GM18519 (cell line): ENCODE data around the gene CRK.

ENCODE experiments used
- ATAC-seq: cut with Tn5 transposase; IDR thresholded peaks from one replicate; pipeline ENCODE4 v1.9.1; 2021; ENCODE audit warnings: mild to moderate bottlenecking, moderate library complexity; ENCODE audit not compliant: unreplicated experiment, low FRiP score

CRK gene

DNA sequence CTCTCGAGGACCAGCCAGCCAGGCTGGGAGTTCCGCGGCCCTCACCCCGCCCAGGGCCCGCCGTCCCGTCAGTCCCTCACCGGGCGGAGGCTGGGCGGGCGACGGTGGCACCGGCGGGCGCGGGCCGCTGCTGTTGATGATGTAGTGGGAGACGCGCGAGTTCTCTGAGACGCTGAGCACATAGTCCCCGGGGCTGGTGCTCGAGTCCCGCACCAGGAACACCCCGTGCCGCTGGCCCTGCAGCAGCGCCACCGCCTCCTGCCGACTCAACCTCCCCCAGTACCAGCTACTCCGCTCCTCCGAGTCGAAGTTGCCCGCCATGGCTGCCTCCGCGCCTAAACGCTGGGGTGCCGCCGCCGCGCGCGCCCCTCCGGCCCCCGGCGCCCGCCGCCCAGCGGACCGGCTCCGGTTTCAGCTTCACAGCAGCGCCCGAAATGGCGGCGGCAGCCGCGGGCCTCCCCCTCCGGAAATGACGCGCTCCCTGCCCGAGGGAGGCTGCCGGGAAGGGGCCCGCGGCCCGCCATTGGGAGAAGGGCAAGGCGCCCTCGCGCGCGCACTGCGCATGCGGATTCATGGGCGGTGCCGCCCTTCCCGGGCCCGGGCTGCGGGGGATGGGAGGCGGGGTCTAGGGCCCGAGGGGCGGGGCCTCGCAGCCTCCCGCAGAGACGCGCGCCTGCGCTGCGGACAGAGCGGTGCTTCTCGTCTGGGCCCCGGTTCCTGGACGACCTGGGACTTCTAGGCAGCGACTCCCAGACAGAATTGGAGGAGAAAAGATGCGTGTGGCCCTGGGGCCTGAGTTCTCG lies at the start of gene CRK:
Gene CRK, minus strand, starts transcription at position 436 of the 803 bp plus-strand sequence. Its CDS starts 115 bp downstream, at position 321.
- peak; percentile 79 for ATAC-seq

DNA sequence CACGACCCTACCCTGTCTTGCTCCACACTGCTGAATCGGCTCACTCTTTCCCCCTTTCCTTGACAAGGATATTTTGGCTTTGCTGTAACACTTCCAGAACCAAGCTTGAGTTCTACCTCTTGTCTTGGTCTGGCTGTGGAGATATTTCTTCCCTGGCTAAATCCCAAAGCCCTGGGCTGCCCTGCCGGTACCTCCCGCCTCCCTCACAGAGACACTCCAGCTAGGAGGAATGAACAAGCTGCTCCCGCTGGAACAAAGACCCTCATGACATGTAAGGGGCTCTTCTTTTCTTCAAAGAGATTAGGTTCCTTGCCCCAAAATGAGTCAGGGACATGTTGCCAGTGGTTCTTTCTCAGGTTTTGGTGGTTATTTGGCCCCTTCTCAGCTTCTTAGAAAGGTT lies 49.6 kb upstream of the CRK start:
- ATAC-seq: no peak

DNA sequence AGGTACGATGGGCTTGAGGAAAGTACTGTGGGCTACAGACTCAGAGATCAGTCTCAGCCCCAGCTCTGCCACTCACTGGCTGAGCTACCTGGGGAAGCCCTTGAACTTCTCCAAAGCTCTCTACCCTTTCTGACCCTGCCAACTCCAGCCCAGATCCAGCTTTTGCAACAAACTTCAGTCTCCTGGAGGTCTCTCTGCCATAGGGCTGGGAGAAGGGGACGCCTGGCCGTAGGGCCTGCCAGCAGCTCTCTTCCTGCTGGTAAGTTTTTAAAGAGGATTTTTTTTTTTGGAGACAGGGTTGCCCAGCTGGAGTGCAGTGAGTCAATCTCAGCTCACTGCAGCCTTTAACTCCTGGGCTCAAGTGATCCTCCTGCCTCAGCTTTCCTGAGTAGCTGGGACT lies 48.8 kb upstream of the CRK start:
- no peak for ATAC-seq

DNA sequence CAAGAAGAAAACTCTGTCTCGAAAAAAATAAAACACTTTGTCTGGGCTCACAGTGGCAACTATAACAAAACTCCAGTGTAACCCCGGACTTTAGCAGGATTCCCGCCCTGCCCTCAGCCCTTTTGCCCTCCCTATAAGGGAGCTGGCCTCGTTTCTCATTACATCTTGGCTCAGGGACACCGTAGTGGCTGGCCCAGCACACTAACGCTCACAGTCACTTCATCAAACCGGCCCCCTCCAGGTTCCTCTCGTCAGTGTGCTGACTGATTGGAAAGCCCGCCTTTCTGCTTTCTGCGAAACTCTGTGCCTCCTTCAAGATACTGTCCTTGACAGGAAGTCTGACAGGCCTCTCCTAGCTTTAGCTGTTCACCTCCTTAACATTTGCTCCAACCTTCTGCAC lies 47.7 kb upstream of the CRK start:
- no peak for ATAC-seq

DNA sequence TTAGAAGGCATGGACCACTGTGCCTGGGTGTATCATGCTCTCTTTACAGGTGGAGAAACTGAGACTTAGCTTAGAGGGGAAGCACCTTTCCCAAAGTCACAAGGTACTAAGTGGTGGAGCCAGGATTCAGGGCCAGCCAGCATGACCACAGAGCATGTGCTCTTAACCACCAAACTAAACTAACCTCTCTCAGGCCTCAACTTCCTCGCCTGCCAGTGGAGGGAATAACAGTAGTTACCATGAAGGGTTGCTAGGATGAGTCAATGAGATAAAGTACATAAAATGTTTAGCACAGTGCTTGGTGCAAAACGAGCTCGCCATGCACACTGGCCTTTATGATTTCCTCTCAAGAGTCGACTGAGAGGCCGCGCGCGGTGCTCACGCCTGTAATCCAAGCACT lies 42.8 kb upstream of the CRK start:
- ATAC-seq: no peak

DNA sequence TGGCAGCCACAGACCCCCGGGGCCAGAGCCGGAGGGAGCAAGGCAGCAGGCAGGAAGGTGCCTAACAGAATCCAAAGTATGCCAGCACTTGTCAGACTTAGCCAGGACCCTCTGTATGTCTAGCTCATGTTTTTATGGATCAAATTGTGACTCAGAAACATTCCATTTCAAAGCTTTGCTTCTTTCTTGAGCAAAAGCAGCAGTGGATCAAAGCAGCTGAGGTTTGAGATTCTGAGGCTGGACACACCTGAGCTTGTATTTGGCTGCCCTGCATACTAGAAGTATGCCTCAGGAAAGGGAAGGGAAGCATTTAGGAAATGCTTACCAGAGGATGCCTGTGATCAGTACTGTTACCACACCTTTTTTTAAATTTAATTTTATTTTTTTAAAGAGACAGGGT lies 42.2 kb upstream of the CRK start:
- ATAC-seq: no peak

DNA sequence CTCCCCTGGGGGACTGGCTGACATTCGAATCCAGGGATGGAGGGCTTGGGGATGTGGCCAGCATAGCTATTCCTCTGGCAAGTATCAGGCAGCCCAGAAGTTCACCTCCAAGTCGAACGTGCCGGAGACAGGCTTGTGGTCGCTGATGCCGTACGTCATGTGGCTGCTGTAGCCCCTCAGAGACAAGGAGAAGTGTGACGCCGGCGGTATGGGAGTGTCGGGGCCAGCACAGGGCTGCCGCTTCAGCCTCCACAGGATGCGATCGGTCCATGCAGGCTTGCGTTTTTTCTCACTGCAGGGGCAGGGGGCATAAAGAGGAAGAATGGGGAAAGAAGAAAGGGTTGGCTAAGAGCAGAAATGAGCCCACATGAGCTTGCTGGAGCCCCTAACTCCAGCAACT lies 41.8 kb upstream of the CRK start:
- ATAC-seq: no peak

DNA sequence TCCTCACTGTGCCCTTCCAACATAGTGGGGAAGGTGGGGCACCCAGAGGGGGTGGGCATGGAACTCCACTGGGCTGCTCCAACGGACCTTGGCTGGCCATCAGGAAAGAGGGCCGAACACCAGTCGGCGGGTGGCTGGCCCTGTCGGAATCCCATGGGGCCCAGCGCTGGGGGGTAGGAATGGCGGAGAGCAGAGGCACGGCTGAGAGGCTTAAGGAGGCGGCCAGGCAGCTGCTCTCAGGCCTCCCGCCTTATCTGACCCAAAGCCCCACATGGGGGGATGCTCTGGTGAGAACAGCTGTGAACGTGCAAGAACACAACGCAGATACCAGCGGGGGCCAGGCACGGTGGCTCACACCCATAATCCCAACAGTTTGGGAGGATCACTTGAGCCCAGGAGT lies 40.8 kb upstream of the CRK start:
- ATAC-seq: no peak

DNA sequence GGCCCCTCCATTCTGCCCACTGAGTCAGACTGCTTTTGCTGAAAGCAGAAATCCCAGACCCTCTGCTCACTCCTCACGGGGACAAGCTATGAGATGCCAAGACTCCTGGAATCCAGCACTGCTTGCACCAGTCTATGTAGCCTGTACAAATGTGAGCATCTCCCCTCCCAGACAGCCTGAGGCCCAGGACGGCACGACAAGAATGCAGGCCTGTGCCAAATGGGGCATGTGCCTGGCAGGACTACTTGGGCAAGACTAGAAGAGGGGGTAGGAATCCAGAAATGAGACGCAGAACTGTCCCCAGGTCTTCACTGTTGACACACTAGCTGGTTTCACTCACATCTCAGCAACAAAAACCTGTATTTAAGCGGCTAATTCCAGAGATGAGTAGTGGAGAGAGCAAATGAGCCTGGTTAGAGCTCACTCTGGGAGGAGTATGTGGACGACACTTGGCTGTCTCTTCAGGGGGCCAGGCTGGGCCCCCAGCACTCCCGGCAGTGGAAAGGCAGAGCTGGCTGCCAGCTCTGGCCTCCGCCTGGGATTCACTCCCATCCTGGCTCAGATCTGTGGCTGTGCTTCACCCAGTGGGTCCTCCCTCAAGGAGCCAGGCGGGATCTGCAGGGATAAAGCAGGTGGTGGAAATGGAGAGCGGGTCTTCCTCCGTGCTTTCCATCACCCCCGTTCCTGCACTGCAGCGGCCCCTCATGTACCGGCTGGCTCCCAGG lies 39.4 kb upstream of the CRK start:
- no peak for ATAC-seq

DNA sequence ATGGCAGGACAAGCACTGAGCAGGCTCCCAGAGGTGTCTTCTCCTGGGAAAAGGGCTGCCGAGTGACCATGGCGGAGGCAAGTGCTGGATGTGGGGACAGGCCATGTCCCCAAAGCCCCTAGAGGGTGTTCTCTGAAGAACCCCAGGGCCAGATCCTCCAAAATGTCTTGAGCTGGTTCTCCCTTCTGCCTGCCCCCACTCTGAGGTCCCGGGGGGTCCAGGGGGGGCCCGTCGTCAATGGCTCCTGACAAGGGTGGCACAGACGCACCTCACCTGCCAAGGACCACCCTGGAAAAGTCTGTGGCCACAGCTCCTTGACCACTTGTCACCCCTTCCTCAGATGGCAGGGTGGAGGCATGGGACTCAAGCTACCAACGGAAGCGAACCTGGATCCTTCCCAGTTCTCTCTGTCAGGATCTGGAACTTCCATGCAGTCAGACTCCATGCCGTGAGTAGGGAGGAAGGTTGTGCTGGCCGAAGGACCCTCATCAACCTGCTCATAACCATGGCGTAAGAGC lies 38.8 kb upstream of the CRK start:
- ATAC-seq: no peak

DNA sequence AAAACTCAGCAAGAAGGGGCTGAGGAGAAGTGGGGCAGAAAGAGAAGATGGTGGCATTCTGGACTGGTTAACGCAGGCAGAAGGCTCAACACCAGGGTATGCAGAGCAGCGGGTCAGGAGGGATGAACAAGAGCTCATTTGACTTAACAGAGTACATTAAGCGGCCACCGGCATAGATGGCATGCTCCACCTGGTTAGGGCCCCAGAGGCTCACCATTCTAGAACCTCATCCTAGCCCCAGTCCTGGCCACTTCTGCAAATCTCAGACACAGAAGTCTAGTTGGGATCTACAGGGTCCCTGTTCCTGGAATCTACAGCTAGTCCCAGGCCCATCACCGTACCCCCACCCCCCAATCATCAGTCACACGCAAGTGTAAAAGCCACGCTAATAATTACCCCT lies 38.2 kb upstream of the CRK start:
- ATAC-seq: no peak

DNA sequence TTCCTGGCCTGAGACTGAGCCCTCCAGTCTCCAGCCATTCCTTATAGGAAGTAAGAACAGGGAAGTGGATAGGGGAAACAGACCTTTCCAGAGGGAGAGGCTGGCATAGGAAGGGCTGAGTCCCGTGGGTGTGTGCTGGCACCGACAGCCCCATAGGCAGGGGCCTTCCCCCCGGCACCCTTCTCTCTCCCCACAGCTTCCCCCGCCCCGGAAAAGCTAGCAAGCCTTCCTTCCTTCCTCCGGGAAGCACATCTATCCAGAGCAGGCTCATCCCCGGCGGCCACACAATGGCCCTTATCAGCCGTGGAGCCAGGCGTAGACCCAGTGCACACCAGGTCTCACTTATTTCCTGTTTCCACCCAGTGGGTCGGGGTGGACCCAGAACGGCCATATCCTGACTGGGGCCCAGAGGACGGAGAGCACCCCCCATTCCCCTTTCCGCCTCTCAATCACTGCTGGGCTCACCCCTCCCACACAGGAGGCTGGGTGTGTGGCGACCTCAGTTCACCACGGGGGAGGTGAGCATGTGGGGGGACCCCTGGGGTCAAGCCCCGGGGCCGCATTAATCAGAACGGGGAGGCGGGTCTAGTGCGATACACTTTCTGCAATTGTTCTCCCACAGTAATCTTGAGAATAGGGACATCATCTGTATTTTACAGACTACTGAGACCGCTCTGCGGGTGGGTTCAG lies 37.4 kb upstream of the CRK start:
- no peak for ATAC-seq

DNA sequence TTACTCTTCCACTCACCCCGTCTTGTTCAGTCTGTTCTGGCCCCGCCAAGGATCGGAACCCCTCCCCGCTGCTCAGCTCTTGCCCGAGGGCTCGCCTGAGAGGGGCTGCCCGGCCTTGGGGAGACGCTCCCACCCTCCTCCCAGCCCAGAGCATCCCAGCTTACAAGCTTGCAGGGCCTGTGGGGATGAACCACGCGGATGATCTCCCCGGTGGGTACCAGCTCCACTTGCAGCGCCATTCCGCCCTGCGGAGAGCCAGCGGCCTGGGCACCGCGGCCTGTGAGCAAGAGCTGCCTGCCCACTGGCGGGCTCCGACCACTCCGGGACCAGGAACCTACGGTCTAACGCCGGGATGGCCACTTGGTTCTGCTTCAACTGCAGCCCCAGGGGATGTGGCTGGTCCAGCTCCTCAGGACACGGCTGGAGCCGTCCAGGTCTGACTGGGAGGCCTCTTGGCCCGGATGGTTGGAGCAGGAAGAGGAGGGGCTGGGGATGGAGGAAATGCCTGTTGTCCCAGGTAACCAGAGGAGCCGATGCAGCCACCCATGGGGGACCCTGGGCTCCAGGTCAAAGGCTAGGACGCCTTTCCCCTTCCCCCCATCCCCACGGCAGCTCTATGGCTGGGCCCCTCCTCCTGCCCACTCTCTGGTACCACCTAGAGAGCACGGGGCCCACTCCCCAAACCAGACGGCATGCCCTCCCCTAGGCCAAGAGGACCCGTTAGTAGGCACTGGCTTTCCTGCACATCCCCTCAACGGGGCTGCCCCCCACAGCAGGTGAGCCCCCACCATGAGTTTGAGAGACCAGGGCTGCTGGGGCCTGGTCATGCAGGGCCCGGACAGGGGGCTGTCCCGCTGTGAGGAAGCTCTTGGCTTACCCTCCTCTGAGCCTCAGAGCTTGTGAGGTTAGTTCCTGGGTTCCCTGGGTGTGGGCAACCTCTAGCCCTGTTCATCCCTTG lies 36.5 kb upstream of the CRK start, which contains the start of gene MYO1C:
Gene MYO1C, minus strand, starts transcription at position 438 of the 958 bp plus-strand sequence. Its CDS starts 199 bp downstream, at position 239.
- no peak for ATAC-seq

DNA sequence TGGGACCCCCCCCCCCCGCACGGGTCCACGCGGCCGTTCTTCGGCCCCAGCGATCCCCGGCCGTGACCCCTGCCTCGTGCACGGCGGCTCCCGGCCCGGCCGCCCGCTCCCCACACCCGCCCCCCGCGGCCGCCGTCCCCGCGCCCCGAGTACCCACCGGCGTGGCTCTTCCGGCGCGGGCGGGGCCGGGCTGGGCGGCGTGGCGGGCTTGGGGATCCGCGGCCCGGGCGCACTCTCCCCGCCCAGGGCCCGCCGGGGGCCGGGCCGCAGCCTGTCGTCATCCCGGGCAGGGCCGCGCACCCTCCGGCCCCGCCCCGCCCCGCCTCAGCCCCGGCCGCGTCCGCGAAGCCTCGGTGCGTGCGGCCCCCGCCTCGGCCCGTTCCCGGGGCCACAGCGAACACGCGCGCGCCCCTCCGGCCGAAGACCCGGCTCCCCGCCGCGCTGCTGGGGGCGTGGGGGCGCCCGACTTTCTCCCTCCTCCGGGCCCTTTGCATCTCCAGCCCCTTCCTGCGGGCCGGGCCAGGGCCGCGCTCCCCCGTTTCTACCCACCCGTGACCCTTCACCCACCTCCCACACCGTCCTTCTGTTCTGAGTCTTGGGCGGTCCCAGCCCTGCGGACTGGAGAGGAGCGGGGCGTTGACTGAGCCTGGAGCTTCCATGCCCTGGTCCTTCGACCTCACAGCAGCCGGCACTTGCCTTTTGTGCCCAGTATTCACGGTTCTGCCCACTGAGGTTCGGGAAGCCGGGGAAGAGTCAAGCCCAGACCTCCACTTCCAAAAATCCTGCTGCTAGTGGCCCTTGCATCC lies 35.6 kb upstream of the CRK start:
- no peak for ATAC-seq

DNA sequence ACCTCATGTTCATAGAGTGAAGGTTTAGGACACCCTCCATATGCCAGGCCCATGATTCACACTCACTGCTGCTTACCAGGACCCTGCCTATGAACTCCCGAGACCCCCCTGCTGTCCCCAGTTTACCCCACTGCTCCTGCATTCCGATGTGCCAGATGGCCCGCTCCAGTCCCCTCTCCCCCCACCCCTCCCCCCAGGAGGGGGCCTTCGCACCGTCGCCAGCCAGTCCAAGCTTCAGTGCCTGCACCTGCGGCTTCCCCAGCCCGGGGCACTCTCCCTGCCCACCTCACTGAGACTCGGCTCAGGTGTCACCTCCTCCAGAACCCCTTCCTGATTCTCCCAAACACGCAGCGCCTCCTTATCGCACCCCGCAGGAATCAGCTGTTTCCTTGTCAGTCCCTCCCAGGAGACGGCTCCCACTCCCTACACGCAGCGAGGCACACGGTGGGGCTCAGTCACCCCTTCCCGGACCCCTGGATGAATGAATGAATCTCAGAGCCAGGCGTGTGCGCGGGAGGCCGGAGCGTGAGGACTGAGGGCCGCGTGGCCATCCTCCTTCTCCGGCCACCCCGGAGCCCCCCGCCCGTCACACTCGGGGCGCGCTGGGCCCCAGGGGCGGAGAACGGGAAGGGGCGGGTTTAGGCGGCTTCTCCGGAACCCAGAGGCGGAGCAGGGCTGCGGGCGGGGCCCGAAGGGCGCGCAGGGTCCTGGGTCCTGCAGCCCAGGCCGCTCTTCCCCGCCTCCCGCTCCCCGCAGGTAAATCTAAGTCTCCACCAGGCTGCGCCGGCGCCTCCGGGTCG lies 34.8 kb upstream of the CRK start:
- no peak for ATAC-seq

DNA sequence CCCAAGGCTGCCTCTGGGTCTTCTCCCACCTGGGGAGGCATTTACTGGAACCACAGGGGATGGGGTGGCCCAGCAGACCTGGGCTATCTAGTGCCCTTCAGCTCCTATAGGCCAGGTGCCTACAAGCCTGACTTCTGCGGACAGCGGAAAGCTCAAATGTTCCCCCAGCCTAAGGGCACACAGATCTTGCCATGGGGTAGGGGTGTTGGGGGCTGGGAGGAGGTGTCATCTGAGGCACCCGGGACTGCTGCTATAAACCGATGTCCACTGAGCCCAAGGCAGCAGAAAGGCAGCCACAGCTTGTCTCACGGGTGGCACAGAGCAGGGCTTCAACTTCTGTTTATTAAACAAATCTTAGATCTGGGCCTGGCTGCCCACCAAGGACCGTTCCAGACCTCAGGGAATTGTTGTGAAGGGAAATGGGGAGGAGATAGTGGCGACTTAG lies 32.8 kb upstream of the CRK start:
- no peak for ATAC-seq

DNA sequence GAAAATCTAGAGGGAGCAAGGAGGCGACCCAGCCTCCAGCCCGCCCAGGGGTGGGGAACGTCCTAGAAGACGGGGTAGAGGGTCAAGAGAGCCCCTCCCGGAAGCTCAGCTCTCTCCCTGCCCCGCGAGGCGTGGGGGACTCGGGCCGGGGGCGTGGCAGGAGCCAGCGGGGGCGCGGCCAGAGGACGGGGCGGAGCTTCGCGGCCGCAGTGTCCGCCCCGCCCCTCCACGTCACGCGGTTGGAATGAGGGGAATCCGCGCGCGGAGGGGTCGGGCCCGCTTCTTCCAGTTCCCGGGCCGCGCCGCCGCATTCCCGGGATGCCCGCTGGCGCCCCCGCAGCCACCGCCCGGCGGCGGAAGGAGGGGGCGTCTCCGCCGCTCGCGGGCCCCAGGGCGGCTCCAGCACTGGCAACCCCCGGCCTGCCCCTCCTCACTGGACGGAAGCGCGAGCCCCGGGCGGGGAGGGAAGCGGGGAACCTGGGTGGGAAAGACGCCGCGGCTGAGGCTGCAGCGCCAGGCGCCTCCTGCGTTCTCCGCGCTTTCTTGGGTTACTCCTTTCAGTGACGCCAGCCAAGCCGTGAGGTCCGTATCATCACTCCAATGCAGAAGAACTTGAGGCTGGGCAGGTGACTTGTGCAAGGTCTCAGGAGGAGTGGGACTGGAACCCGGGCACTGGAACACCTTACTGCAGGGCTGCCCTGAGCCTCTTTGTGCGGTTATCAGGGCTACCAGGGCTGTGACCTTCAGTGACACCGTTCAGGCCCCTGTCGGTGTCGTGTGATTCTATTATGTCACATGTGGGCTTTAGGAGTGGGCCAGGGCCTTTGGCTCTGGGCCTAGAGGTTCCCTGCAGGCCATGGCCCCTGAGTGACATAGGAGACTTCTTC lies 32.1 kb upstream of the CRK start:
- no peak for ATAC-seq
